Measurements from ENCODE around the gene AP2S1.

Gene AP2S1

GRCh38 chr19:46841458-46842083 lies 9.1 kb downstream of the AP2S1 start:
- peaks cover 20 to 82% of the 10 kb centered on the region in 2 donors for H3K36me3 ChIP-seq (replicated peaks in 1 of 2; ENCODE audit: control insufficient read depth in 2 of 2, insufficient read depth in 2 of 2, low read length in 2 of 2)
- H4K91ac ChIP-seq (ENCODE audit: low read depth, low read length, poor library complexity): no peak overlapping the region
- H2BK12ac ChIP-seq (ENCODE audit: low read length): no peak overlapping the region
- no peak overlapping the region for H2AK5ac ChIP-seq (ENCODE audit: low read depth, low read length)
- DNase-seq (ENCODE audit: low spot score): no peak
- H3K27ac ChIP-seq (replicated peaks; ENCODE audit: low read length): no peak overlapping the region
- no peak overlapping the region for H2AFZ ChIP-seq (ENCODE audit: low read length)
- H3K4me3 ChIP-seq (ENCODE audit: low read length in 2 of 2): no peak overlapping the region
- H4K8ac ChIP-seq (ENCODE audit: low read depth, low read length): no peak overlapping the region
- H3K27me3 ChIP-seq (ENCODE audit: control insufficient read depth in 3 of 3, insufficient read depth in 3 of 3, low read depth in 1 of 3, low read length in 3 of 3): no peaks in the 10 kb centered on the region
- H3K14ac ChIP-seq (ENCODE audit: low read length): no peak overlapping the region
- H2BK15ac ChIP-seq (ENCODE audit: low read length): no peak overlapping the region
- no peak overlapping the region for H3K9ac ChIP-seq (ENCODE audit: low read depth, low read length, poor library complexity)
- no peaks in the 10 kb centered on the region for H3K9me3 ChIP-seq (replicated peaks in 1 of 2; ENCODE audit: control insufficient read depth in 2 of 2, insufficient read depth in 1 of 2, low read depth in 1 of 2, low read length in 2 of 2)
- no peak overlapping the region for H3K4me2 ChIP-seq (ENCODE audit: insufficient read depth, low read length, poor library complexity, severe bottlenecking)
- H3K18ac ChIP-seq (ENCODE audit: low read length): no peak overlapping the region
- no peaks in the 10 kb centered on the region for H3K4me1 ChIP-seq (ENCODE audit: control insufficient read depth in 2 of 2, insufficient read depth in 1 of 2, low read depth in 1 of 2, low read length in 2 of 2)
- no peak overlapping the region for H2BK5ac ChIP-seq (ENCODE audit: low read length)
- no CpG with 5 or more reads among the region's 12 CpGs for WGBS, 2 donors (ENCODE audit: extremely low coverage in 2 of 2, insufficient read length in 2 of 2, insufficient replicate concordance in 1 of 2)
- H3K4ac ChIP-seq (ENCODE audit: low read length): no peak overlapping the region
- no peak overlapping the region for H3K23ac ChIP-seq (ENCODE audit: low read depth, low read length, poor library complexity)
- peaks cover 3% of the 10 kb centered on the region for H3K79me1 ChIP-seq (ENCODE audit: low read depth, low read length)
- no peak overlapping the region for H2BK120ac ChIP-seq (ENCODE audit: low read depth, low read length)

DNA sequence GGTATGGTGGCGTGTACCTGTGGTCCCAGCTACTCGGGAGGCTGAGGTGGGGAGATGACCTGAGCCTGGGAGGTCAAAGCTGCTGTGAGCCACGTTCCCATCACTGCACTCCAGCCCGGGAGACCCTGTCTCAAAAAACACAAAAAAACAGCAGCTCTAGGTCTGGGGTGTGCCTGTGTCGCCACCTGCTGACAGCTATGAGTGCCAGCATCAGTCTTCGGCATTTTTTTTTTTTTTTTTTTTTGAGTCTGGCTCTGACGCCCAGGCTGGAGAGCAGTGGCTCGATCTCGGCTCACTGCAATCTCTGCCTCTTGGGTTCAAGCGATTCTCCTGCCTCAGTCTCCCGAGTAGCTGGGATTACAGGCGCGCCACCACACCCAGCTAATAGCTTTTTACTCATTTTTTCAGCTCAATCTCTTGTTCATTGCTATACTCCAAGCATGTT lies 10.1 kb downstream of the AP2S1 start:
- Histone ChIP-seq H2BK12ac (ENCODE audit: low read length) (no peak overlapping the region), H2AFZ (ENCODE audit: low read length) (no peak overlapping the region), H3K23ac (ENCODE audit: low read depth, low read length, poor library complexity) (no peak overlapping the region), H3K4me3 (ENCODE audit: low read length in 2 of 2) (no peak overlapping the region), H3K9me3 (replicated peaks in 1 of 2; ENCODE audit: control insufficient read depth in 2 of 2, insufficient read depth in 1 of 2, low read depth in 1 of 2, low read length in 2 of 2) (no peaks in the 10 kb centered on the region), H2BK5ac (ENCODE audit: low read length) (no peak overlapping the region), H4K8ac (ENCODE audit: low read depth, low read length) (no peak overlapping the region), H2BK120ac (ENCODE audit: low read depth, low read length) (no peak overlapping the region), H3K4me2 (ENCODE audit: insufficient read depth, low read length, poor library complexity, severe bottlenecking) (no peak overlapping the region), H3K4me1 (ENCODE audit: control insufficient read depth in 2 of 2, insufficient read depth in 1 of 2, low read depth in 1 of 2, low read length in 2 of 2) (no peaks in the 10 kb centered on the region), H2BK15ac (ENCODE audit: low read length) (no peak overlapping the region), H3K4ac (ENCODE audit: low read length) (no peak overlapping the region), H3K27ac (replicated peaks; ENCODE audit: low read length) (no peak overlapping the region), H3K27me3 (ENCODE audit: control insufficient read depth in 3 of 3, insufficient read depth in 3 of 3, low read depth in 1 of 3, low read length in 3 of 3) (no peaks in the 10 kb centered on the region), H3K18ac (ENCODE audit: low read length) (no peak overlapping the region), H2AK5ac (ENCODE audit: low read depth, low read length) (no peak overlapping the region), H3K79me1 (ENCODE audit: low read depth, low read length) (peaks cover 3% of the 10 kb centered on the region), H3K14ac (ENCODE audit: low read length) (no peak overlapping the region), H3K9ac (ENCODE audit: low read depth, low read length, poor library complexity) (no peak overlapping the region), H3K36me3 (replicated peaks in 1 of 2; ENCODE audit: control insufficient read depth in 2 of 2, insufficient read depth in 2 of 2, low read length in 2 of 2) (peaks cover 20 to 82% of the 10 kb centered on the region in 2 donors), H4K91ac (ENCODE audit: low read depth, low read length, poor library complexity) (no peak overlapping the region)
- WGBS, 2 donors (ENCODE audit: extremely low coverage in 2 of 2, insufficient read length in 2 of 2, insufficient replicate concordance in 1 of 2): no CpG with 5 or more reads among the region's 13 CpGs
- DNase-seq (ENCODE audit: low spot score): peak; percentile 71

DNA sequence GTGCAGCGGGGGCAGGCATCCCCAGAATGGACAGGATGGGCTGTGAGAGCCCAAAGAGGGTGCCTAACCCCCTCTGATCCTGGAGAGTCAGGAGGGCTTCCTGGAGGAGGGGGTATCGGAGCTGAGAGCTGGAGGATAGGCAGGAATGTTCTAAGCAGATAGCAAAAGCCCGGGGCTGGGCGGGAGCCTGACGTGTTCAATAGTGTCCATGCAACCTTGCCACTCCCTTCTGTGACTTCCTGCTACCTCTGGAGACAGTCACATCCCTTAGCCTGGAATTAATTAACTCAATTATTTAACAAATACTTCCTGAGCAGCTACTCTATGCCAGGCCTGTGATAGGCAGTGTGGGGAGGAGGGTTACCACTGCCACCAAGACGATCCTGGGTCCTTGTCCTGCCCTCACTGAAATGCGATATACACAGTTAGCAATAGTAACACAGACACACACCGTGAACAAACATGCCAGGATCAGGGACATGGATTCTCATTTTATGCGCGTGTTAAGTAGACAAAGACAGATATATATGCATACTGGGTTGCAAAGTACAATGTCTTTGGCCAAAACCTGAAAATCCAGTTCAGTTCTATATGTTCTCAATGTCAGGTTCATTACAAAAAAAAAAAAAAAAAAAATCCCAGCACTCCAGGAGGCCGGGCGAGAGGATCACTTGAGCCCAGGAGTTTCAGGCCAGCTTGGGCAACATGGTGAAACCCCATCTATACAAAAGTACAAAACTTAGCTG lies 10.7 kb downstream of the AP2S1 start:
- H2AFZ ChIP-seq (ENCODE audit: low read length): no peak overlapping the region
- no peak overlapping the region for H3K14ac ChIP-seq (ENCODE audit: low read length)
- no peak overlapping the region for H2BK15ac ChIP-seq (ENCODE audit: low read length)
- H3K4me1 ChIP-seq (ENCODE audit: control insufficient read depth in 2 of 2, insufficient read depth in 1 of 2, low read depth in 1 of 2, low read length in 2 of 2): no peaks in the 10 kb centered on the region
- peaks cover 3% of the 10 kb centered on the region for H3K79me1 ChIP-seq (ENCODE audit: low read depth, low read length)
- H3K9me3 ChIP-seq (replicated peaks in 1 of 2; ENCODE audit: control insufficient read depth in 2 of 2, insufficient read depth in 1 of 2, low read depth in 1 of 2, low read length in 2 of 2): no peaks in the 10 kb centered on the region
- no peak overlapping the region for H2BK5ac ChIP-seq (ENCODE audit: low read length)
- no peak overlapping the region for H2AK5ac ChIP-seq (ENCODE audit: low read depth, low read length)
- H3K36me3 ChIP-seq (replicated peaks in 1 of 2; ENCODE audit: control insufficient read depth in 2 of 2, insufficient read depth in 2 of 2, low read length in 2 of 2): peaks cover 19 to 77% of the 10 kb centered on the region in 2 donors
- no peak for DNase-seq (ENCODE audit: low spot score)
- H3K18ac ChIP-seq (ENCODE audit: low read length): no peak overlapping the region
- no peak overlapping the region for H3K23ac ChIP-seq (ENCODE audit: low read depth, low read length, poor library complexity)
- no peak overlapping the region for H3K9ac ChIP-seq (ENCODE audit: low read depth, low read length, poor library complexity)
- no peak overlapping the region for H4K91ac ChIP-seq (ENCODE audit: low read depth, low read length, poor library complexity)
- no CpG with 5 or more reads among the region's 12 CpGs for WGBS, 2 donors (ENCODE audit: extremely low coverage in 2 of 2, insufficient read length in 2 of 2, insufficient replicate concordance in 1 of 2)
- no peak overlapping the region for H3K4ac ChIP-seq (ENCODE audit: low read length)
- H2BK120ac ChIP-seq (ENCODE audit: low read depth, low read length): no peak overlapping the region
- no peak overlapping the region for H2BK12ac ChIP-seq (ENCODE audit: low read length)
- no peak overlapping the region for H3K4me2 ChIP-seq (ENCODE audit: insufficient read depth, low read length, poor library complexity, severe bottlenecking)
- no peak overlapping the region for H3K4me3 ChIP-seq (ENCODE audit: low read length in 2 of 2)
- no peak overlapping the region for H3K27ac ChIP-seq (replicated peaks; ENCODE audit: low read length)
- no peaks in the 10 kb centered on the region for H3K27me3 ChIP-seq (ENCODE audit: control insufficient read depth in 3 of 3, insufficient read depth in 3 of 3, low read depth in 1 of 3, low read length in 3 of 3)
- H4K8ac ChIP-seq (ENCODE audit: low read depth, low read length): no peak overlapping the region

DNA sequence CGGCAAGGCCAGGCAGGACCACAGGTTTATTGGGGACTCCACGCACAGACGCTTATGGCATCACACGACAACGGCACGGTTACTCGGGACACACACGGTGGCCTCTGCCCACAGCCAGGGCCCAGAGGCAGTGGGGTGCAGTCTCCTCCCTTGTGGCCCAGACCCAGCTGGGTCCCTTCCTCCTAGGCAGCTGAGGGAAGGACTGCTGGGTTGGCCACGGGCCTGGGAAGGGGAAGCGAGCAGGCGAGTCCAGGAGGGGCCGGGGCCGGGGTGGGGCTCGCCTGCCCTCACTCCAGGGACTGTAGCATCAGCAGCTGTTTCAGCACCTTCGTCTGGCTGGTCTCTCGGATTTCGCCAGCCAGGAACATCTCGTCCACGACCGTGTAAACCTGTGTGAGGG lies 12.5 kb downstream of the AP2S1 start:
- peak overlapping the region; percentile 53 for H4K8ac ChIP-seq (ENCODE audit: low read depth, low read length)
- no peak overlapping the region for H2BK12ac ChIP-seq (ENCODE audit: low read length)
- H3K9me3 ChIP-seq (replicated peaks in 1 of 2; ENCODE audit: control insufficient read depth in 2 of 2, insufficient read depth in 1 of 2, low read depth in 1 of 2, low read length in 2 of 2): no peaks in the 10 kb centered on the region
- WGBS, 2 donors (ENCODE audit: extremely low coverage in 2 of 2, insufficient read length in 2 of 2, insufficient replicate concordance in 1 of 2): no CpG with 5 or more reads among the region's 20 CpGs
- no peak overlapping the region for H2BK15ac ChIP-seq (ENCODE audit: low read length)
- H3K18ac ChIP-seq (ENCODE audit: low read length): no peak overlapping the region
- H3K79me1 ChIP-seq (ENCODE audit: low read depth, low read length): peaks cover 3% of the 10 kb centered on the region
- H3K27ac ChIP-seq (replicated peaks; ENCODE audit: low read length): no peak overlapping the region
- no peak overlapping the region for H2AFZ ChIP-seq (ENCODE audit: low read length)
- H4K91ac ChIP-seq (ENCODE audit: low read depth, low read length, poor library complexity): no peak overlapping the region
- H3K4me3 ChIP-seq (ENCODE audit: low read length in 2 of 2): peak overlapping the region in 1 of 2 donors; percentile 64
- H3K4ac ChIP-seq (ENCODE audit: low read length): no peak overlapping the region
- peaks cover 12 to 59% of the 10 kb centered on the region in 2 donors for H3K36me3 ChIP-seq (replicated peaks in 1 of 2; ENCODE audit: control insufficient read depth in 2 of 2, insufficient read depth in 2 of 2, low read length in 2 of 2)
- H2AK5ac ChIP-seq (ENCODE audit: low read depth, low read length): no peak overlapping the region
- no peak overlapping the region for H2BK5ac ChIP-seq (ENCODE audit: low read length)
- no peak overlapping the region for H3K23ac ChIP-seq (ENCODE audit: low read depth, low read length, poor library complexity)
- DNase-seq (ENCODE audit: low spot score): no peak
- no peak overlapping the region for H2BK120ac ChIP-seq (ENCODE audit: low read depth, low read length)
- no peak overlapping the region for H3K9ac ChIP-seq (ENCODE audit: low read depth, low read length, poor library complexity)
- no peaks in the 10 kb centered on the region for H3K4me1 ChIP-seq (ENCODE audit: control insufficient read depth in 2 of 2, insufficient read depth in 1 of 2, low read depth in 1 of 2, low read length in 2 of 2)
- H3K27me3 ChIP-seq (ENCODE audit: control insufficient read depth in 3 of 3, insufficient read depth in 3 of 3, low read depth in 1 of 3, low read length in 3 of 3): no peaks in the 10 kb centered on the region
- no peak overlapping the region for H3K14ac ChIP-seq (ENCODE audit: low read length)
- no peak overlapping the region for H3K4me2 ChIP-seq (ENCODE audit: insufficient read depth, low read length, poor library complexity, severe bottlenecking)

All from neuronal stem cell (in vitro differentiated cells).